Upper lobe of left lung (tissue), 6 donors: ENCODE results near the gene TAS2R60. TPM values are rescaled to one million over a fixed set of nuclear protein-coding genes. Genes with fewer than 3 reads are reported as not detected.

Experiments
- ATAC-seq, 2 donors: fragments of 200-7000 bp; cut with Tn5 transposase; one replicate each; pipeline ENCODE4 v1.9.1; 2022; ENCODE audit warnings: mild to moderate bottlenecking in 2 of 2, moderate library complexity in 2 of 2; ENCODE audit not compliant: low FRiP score in 2 of 2
- DNase-seq, 2 donors: peaks; one replicate each; pipeline ENCODE4 v3.0.0-alpha.2; 2019 to 2020
- H3K27ac ChIP-seq, 4 donors: fragments of 200-600 bp; sonication (generic); one replicate each; pipeline ENCODE4 v1.5.1; 2016 to 2019
- H3K27me3 ChIP-seq, 4 donors: fragments of 200-600 bp; sonication (generic); one replicate each; pipeline ENCODE4 v1.5.1; 2017 to 2019
- H3K36me3 ChIP-seq, 4 donors: fragments of 200-600 bp; sonication (generic); one replicate each; pipeline ENCODE4 v1.5.1; 2016 to 2019
- H3K4me1 ChIP-seq, 4 donors: fragments of 200-600 bp; sonication (generic); one replicate each; pipeline ENCODE4 v1.5.1; 2018 to 2019
- H3K4me3 ChIP-seq, 4 donors: fragments of 200-600 bp; sonication (generic); one replicate each; pipeline ENCODE4 v1.5.1; 2017 to 2019; ENCODE audit warnings: mild to moderate bottlenecking in 2 of 4, moderate library complexity in 1 of 4
- H3K9me3 ChIP-seq, 4 donors: fragments of 200-600 bp; sonication (generic); one replicate each; pipeline ENCODE4 v1.5.1; 2018 to 2019
- CTCF ChIP-seq, 6 experiments: fragments of 450-650 bp in 4 of 6; fragments of 200-600 bp in 2 of 6; sonication (generic) in 2 of 6; IDR thresholded peaks; one replicate each; pipeline ENCODE4 v1.5.1; 2016 to 2019; ENCODE audit warnings: antibody characterized with exemption in 6 of 6
- EP300 ChIP-seq, 4 donors: sonication (generic); formaldehyde crosslinking; IDR thresholded peaks; one replicate each; pipeline ENCODE4 v1.5.1; 2017; ENCODE audit warnings: antibody characterized with exemption in 4 of 4, control low read depth in 2 of 4
- POLR2A ChIP-seq, 4 donors: fragments of 450-650 bp; IDR thresholded peaks; one replicate each; pipeline ENCODE4 v1.5.1; 2016 to 2017; ENCODE audit warnings: antibody characterized with exemption in 4 of 4, mild to moderate bottlenecking in 2 of 4
- POLR2AphosphoS5 ChIP-seq, 2 donors: sonication (generic); formaldehyde crosslinking; IDR thresholded peaks; one replicate each; pipeline ENCODE4 v1.5.1; 2017; ENCODE audit warnings: antibody characterized with exemption in 2 of 2
- WGBS, 2 donors: methylation state at CpG; one replicate each; pipeline ENCODE4 v1.1.5; 2017 to 2018; 5-methylcytosine and 5-hydroxymethylcytosine counted together
- total RNA-seq, 6 donors: library from RNA; depleted of rRNA in 4 of 6; stranded (reverse); fragments of >200 nt in 4 of 6; gene quantifications; one replicate each; pipeline versions ENCODE4 v1.1.0 to v1.2.1, GENCODE V29; 2016 to 2021
- donor health status: DM: no; HTN: no; CAD: no; lungs with moderate emphysema.
- donor health status: DM: no; HTN: yes; CAD: no; lungs with severe emphysema.

Gene TAS2R60
- 1 to 10 TPM in 2 of 6 donors, under 1 TPM in 1, not detected in 3; 0.83 to 3.1 (median 1.2) TPM for total RNA-seq

- H3K36me3 ChIP-seq = no peaks in the 10 kb centered on the region
- H3K27me3 ChIP-seq = no peaks in the 10 kb centered on the region
- H3K4me3 ChIP-seq = no peak within 1 kb of the TSS
- 78 to 92% methylated on average over 3 to 4 of the region's 4 CpGs for WGBS, 2 donors
- DNase-seq (no peak), ATAC-seq (no peak)
- H3K27ac ChIP-seq = no peak within 1 kb of the TSS
- TF ChIP-seq EP300 (IDR thresholded peaks at IDR 0.05) (no peak), CTCF (IDR thresholded peaks at IDR 0.05) (no peak), POLR2A (IDR thresholded peaks at IDR 0.05) (no peak)
- no peaks in the 10 kb centered on the region for H3K4me1 ChIP-seq
- no peaks in the 10 kb centered on the region for H3K9me3 ChIP-seq
Measured at GRCh38 chr7:143443153-143443552, at the start of gene TAS2R60. Gene TAS2R60 (plus strand): TSS chr7:143443453. CDS start chr7:143443453, 0 bp downstream.

- WGBS, 2 donors = 90 to 93% methylated on average over 6 of the region's 6 CpGs
- DNase-seq (no peak), ATAC-seq (no peak)
- Histone ChIP-seq H3K4me1 (peaks cover 47 to 72% (median 58%) of the 10 kb centered on the region in 4 donors), H3K27ac (peak overlapping the region in 1 of 4 donors; percentile 62), H3K4me3 (no peak overlapping the region), H3K27me3 (no peaks in the 10 kb centered on the region), H3K36me3 (peaks cover 19 to 47% (median 29%) of the 10 kb centered on the region in 4 donors), H3K9me3 (no peaks in the 10 kb centered on the region)
- no peak for TF ChIP-seq POLR2A (IDR thresholded peaks at IDR 0.05)
- TF ChIP-seq EP300 (IDR thresholded peaks at IDR 0.05) = no peak
- no peak for TF ChIP-seq POLR2AphosphoS5 (IDR thresholded peaks at IDR 0.05)
- no peak for TF ChIP-seq CTCF (IDR thresholded peaks at IDR 0.05)
Measured at GRCh38 chr7:143394068-143394467, 49.2 kb upstream of the TAS2R60 start.

GRCh38 chr7:143394777-143395176 is 48.5 kb upstream of the TAS2R60 start:
- no peak for DNase-seq

GRCh38 chr7:143395187-143396149 is 47.8 kb upstream of the TAS2R60 start:
- Histone ChIP-seq H3K36me3 (peaks cover 9 to 33% (median 15%) of the 10 kb centered on the region in 4 donors), H3K27ac (peak overlapping the region; percentile 41 to 62 (median 60)), H3K27me3 (no peaks in the 10 kb centered on the region), H3K4me1 (peaks cover 47 to 59% (median 51%) of the 10 kb centered on the region in 4 donors), H3K9me3 (no peaks in the 10 kb centered on the region), H3K4me3 (peak overlapping the region in 1 of 4 donors; percentile 14)
- DNase-seq (no peak), ATAC-seq (peak in 1 of 2 donors; percentile 7)
- TF ChIP-seq CTCF (IDR thresholded peaks at IDR 0.05) (peak in 1 of 6 experiments; percentile 45), EP300 (IDR thresholded peaks at IDR 0.05) (no peak), POLR2AphosphoS5 (IDR thresholded peaks at IDR 0.05) (no peak), POLR2A (IDR thresholded peaks at IDR 0.05) (no peak)
- 56 to 57% methylated on average over 11 to 21 of the region's 21 CpGs for WGBS, 2 donors

More at GRCh38 chr7:143394777-143395176, 48.5 kb upstream of the TAS2R60 start:
- Histone ChIP-seq H3K27me3 (no peaks in the 10 kb centered on the region), H3K4me1 (peaks cover 47 to 66% (median 54%) of the 10 kb centered on the region in 4 donors), H3K36me3 (peaks cover 13 to 40% (median 22%) of the 10 kb centered on the region in 4 donors), H3K4me3 (peak overlapping the region in 1 of 4 donors; percentile 14), H3K9me3 (no peaks in the 10 kb centered on the region), H3K27ac (peak overlapping the region; percentile 9 to 62 (median 42))
- TF ChIP-seq CTCF (IDR thresholded peaks at IDR 0.05) = no peak
- TF ChIP-seq POLR2AphosphoS5 (IDR thresholded peaks at IDR 0.05) = no peak
- no peak for TF ChIP-seq EP300 (IDR thresholded peaks at IDR 0.05)
- no peak for TF ChIP-seq POLR2A (IDR thresholded peaks at IDR 0.05)
- no peak for ATAC-seq
- WGBS, 2 donors = 63 to 78% methylated on average over 4 to 6 of the region's 6 CpGs
